GM12878 (cell line): Measurements from ENCODE around the gene RBM18. TPM values are rescaled to one million over a fixed set of nuclear protein-coding genes. Genes with fewer than 3 reads are reported as not detected.

Source experiments
- ATAC-seq: fragments of 200-7000 bp; cut with Tn5 transposase; 3 replicates; pipeline ENCODE4 v1.9.1; 2020; ENCODE audit warnings: mild to moderate bottlenecking, moderate library complexity
- BruUV-seq: library from RNA; stranded (reverse); fragments of 400-500 nt; replicated peaks from 2 replicates; lab custom pipeline; 2021; lab: Mats Ljungman, UMichigan
- CTCF ChIA-PET: fragments of 300-600 bp; sonication (Branson Sonifier 250); formaldehyde crosslinking; extraction: SDS; loops from one replicate; lab custom pipeline; 2021; ENCODE audit warnings: inconsistent platforms; lab: Yijun Ruan, JAX
- POLR2A ChIA-PET: fragments of 350-600 bp; formaldehyde crosslinking; extraction: SDS; loops from one replicate; lab custom pipeline; 2021; ENCODE audit warnings: inconsistent platforms; lab: Charles Lee
- RAD21 ChIA-PET: fragments of 300-600 bp; sonication (Branson Sonifier 250); formaldehyde crosslinking; loops from one replicate; lab custom pipeline; 2023; ENCODE audit warnings: antibody characterized with exemption; ENCODE audit not compliant: unreplicated experiment; lab: Charles Lee
- SMC1A ChIA-PET: fragments of 300-600 bp; sonication (Branson Sonifier 250); formaldehyde crosslinking; loops from one replicate; lab custom pipeline; 2023; ENCODE audit not compliant: unreplicated experiment, uncharacterized antibody; lab: Charles Lee
- DNase-seq: peaks from one replicate; pipeline ENCODE4 v3.0.0-alpha.2; 2011; ENCODE audit warnings: low read depth, low spot score
- FAIRE-seq: peaks from 3 replicates; lab custom pipeline; 2011; peaks lifted over from hg19 to GRCh38; lab: Jason Lieb, UNC
- H2AFZ ChIP-seq: 2 replicates; pipeline ENCODE4 v1.6.0; 2011; ENCODE audit warnings: low read depth, low read length, control low read depth; ENCODE audit not compliant: control insufficient read depth
- H3K27ac ChIP-seq: 2 replicates; pipeline ENCODE4 v1.5.1; 2011; ENCODE audit warnings: control low read depth; ENCODE audit not compliant: control insufficient read depth, insufficient read depth
- H3K27me3 ChIP-seq, 2 experiments: replicated peaks in 1 of 2; 2 replicates each; pipeline versions ENCODE4 v1.6.0 to v1.6.1; 2011; ENCODE audit warnings: low read length in 1 of 2; ENCODE audit not compliant: control insufficient read depth in 2 of 2, insufficient read depth in 2 of 2
- H3K36me3 ChIP-seq, 2 experiments: 2 replicates each; pipeline ENCODE4 v1.5.1; 2011; ENCODE audit warnings: low read length in 1 of 2; ENCODE audit not compliant: control insufficient read depth in 2 of 2, insufficient read depth in 2 of 2
- H3K4me1 ChIP-seq: 2 replicates; pipeline ENCODE4 v1.6.1; 2011; ENCODE audit warnings: mild to moderate bottlenecking, low read length, moderate library complexity, mixed read lengths; ENCODE audit not compliant: control insufficient read depth, insufficient read depth
- H3K4me2 ChIP-seq: 2 replicates; pipeline ENCODE4 v1.6.0; 2011; ENCODE audit warnings: control low read depth; ENCODE audit not compliant: control insufficient read depth, insufficient read depth
- H3K4me3 ChIP-seq: fragments of 200-600 bp; sonication (generic); 2 replicates; pipeline ENCODE4 v1.5.1; 2016
- H3K79me2 ChIP-seq: 2 replicates; pipeline ENCODE4 v1.6.0; 2011; ENCODE audit warnings: low read length; ENCODE audit not compliant: control insufficient read depth, insufficient read depth
- H3K9ac ChIP-seq: 2 replicates; pipeline ENCODE4 v1.8.0; 2011; ENCODE audit warnings: low read length, control low read depth, mixed read lengths; ENCODE audit not compliant: control insufficient read depth, insufficient read depth
- H3K9me3 ChIP-seq: replicated peaks from 3 replicates; pipeline ENCODE4 v1.5.1; 2011; ENCODE audit warnings: mild to moderate bottlenecking, low read length; ENCODE audit not compliant: control insufficient read depth, insufficient read depth
- H4K20me1 ChIP-seq: 2 replicates; pipeline ENCODE4 v1.6.0; 2011; ENCODE audit not compliant: control insufficient read depth, insufficient read depth
- BCLAF1 ChIP-seq: fragments of 450-650 bp; IDR thresholded peaks from 2 replicates; pipeline ENCODE4 v1.6.1; 2017; ENCODE audit warnings: antibody characterized with exemption, mild to moderate bottlenecking, moderate library complexity
- CBX3 ChIP-seq: fragments of 200-600 bp; sonication (generic); IDR thresholded peaks from 2 replicates; pipeline ENCODE4 v1.6.1; 2016; ENCODE audit warnings: low read depth, borderline replicate concordance
- CBX5 ChIP-seq: sonication (generic); IDR thresholded peaks from 2 replicates; pipeline ENCODE4 v1.6.1; 2016; ENCODE audit warnings: low read depth, moderate library complexity, mild to moderate bottlenecking, inconsistent platforms
- CHD1 ChIP-seq: IDR thresholded peaks from 2 replicates; pipeline ENCODE4 v1.6.1; 2012; ENCODE audit warnings: low read depth, low read length, improper control_type of control experiment
- CUX1 ChIP-seq: IDR thresholded peaks from 2 replicates; pipeline ENCODE4 v1.6.1; 2012; ENCODE audit warnings: improper control_type of control experiment, low read depth, low read length; ENCODE audit not compliant: insufficient replicate concordance
- ELK1 ChIP-seq: IDR thresholded peaks from 2 replicates; pipeline ENCODE4 v1.6.1; 2012; ENCODE audit warnings: low read depth, low read length, improper control_type of control experiment
- NFYB ChIP-seq: IDR thresholded peaks from 2 replicates; pipeline ENCODE4 v1.6.1; 2011; ENCODE audit warnings: low read depth, mild to moderate bottlenecking, low read length, improper control_type of control experiment, moderate library complexity; ENCODE audit not compliant: insufficient read depth
- NRF1 ChIP-seq: conservative IDR thresholded peaks from 2 replicates; pipeline ENCODE4 v1.6.1; 2011; ENCODE audit warnings: mild to moderate bottlenecking, low read depth, low read length, improper control_type of control experiment
- POLR2A ChIP-seq: IDR thresholded peaks from 2 replicates; pipeline ENCODE4 v1.6.1; 2011; ENCODE audit warnings: low read depth, mild to moderate bottlenecking, low read length
- RAD21 ChIP-seq: IDR thresholded peaks from 2 replicates; pipeline ENCODE4 v1.6.1; 2011; ENCODE audit warnings: mild to moderate bottlenecking, low read depth, low read length, moderate library complexity; ENCODE audit not compliant: insufficient read depth
- RAD51 ChIP-seq: fragments of 450-650 bp; IDR thresholded peaks from 2 replicates; pipeline ENCODE4 v1.6.1; 2016; ENCODE audit warnings: moderate library complexity, mild to moderate bottlenecking, inconsistent platforms
- TCF3 ChIP-seq: IDR thresholded peaks from 2 replicates; pipeline ENCODE4 v1.6.1; 2012; ENCODE audit warnings: low read depth, mild to moderate bottlenecking, low read length, borderline replicate concordance; ENCODE audit not compliant: insufficient read depth
- TCF7 ChIP-seq: IDR thresholded peaks from 2 replicates; pipeline ENCODE4 v1.6.1; 2014; ENCODE audit warnings: antibody characterized with exemption, borderline replicate concordance
- WGBS: methylation state at CpG from one replicate; pipeline ENCODE4 v1.1.6; 2016; ENCODE audit warnings: low lambda C conversion rate; ENCODE audit not compliant: insufficient replicate concordance, insufficient coverage; ENCODE audit errors: missing lambda C conversion rate; 5-methylcytosine and 5-hydroxymethylcytosine counted together
- in situ Hi-C: fragments of 300-500 bp; cut with MboI; formaldehyde crosslinking; loops from 9 replicates; pipeline ENCODE4 v1.14.3; 2018; ENCODE audit warnings: mixed read lengths
- intact Hi-C: fragments of 100-400 bp; cut with micrococcal nuclease; formaldehyde crosslinking; loops from one replicate; pipeline ENCODE4 v1.14.2; 2022; ENCODE audit not compliant: unreplicated experiment
- polyA plus RNA-seq, 11 experiments: library from polyadenylated mRNA; depleted of rRNA in 4 of 11; unstranded in 6 of 11; stranded (reverse) in 5 of 11; fragments of >200 nt; fragmentation: Nextera tagmentation in 4 of 11; fragmentation: Illumina TruSeq in 1 of 11; extraction: Ambion mirVana in 4 of 11; extraction: Trizol in 1 of 11; gene quantifications; 1 replicate in 1 of 11; 2 replicates in 10 of 11; pipeline versions ENCODE4 v1.2.1 to v1.2.3, GENCODE V29; 2011 to 2016; ENCODE audit warnings: inconsistent platforms in 2 of 11, missing spikeins in 2 of 11, low read depth in 1 of 11
- total RNA-seq, 4 experiments: library from RNA; depleted of rRNA in 3 of 4; stranded (reverse); fragments of >200 nt in 3 of 4; fragmentation: Illumina TruSeq in 1 of 4; extraction: Trizol in 1 of 4; gene quantifications; 2 replicates each; pipeline versions ENCODE4 v1.2.1 to v1.2.3, GENCODE V29; 2013 to 2021

RBM18 gene
- total and polyA plus RNA-seq, 10 of the 15 experiments (the other 5 are each of a cell fraction or from before 2014, with no cell fraction given), result 6.4 to 46.8 (median 30.4) TPM

GRCh38 chr9:122223435-122223834, 41.2 kb downstream of the RBM18 start:
- no peaks in the 10 kb centered on the region for H3K4me1 ChIP-seq
- H3K79me2 ChIP-seq, result no peaks in the 10 kb centered on the region
- ChIA-PET CTCF (no interaction called here), POLR2A (no interaction called here), SMC1A (no interaction called here), RAD21 (no interaction called here)
- no peaks in the 10 kb centered on the region; the same call in 2 of the 3 replicates for H3K9me3 ChIP-seq
- H3K4me2 ChIP-seq, result no peak overlapping the region
- no peaks in the 10 kb centered on the region for H4K20me1 ChIP-seq
- no peak for DNase-seq
- no peak overlapping the region for H3K9ac ChIP-seq
- no peak for FAIRE-seq
- no TSS peak for BruUV-seq
- H3K27ac ChIP-seq, result no peak overlapping the region
- H3K4me3 ChIP-seq, result no peak overlapping the region
- no peak overlapping the region for H2AFZ ChIP-seq
- in situ Hi-C loops, result no loop called here
- 57% methylated on average over 5 of the region's 5 CpGs for WGBS
- H3K36me3 ChIP-seq, result no peaks in the 10 kb centered on the region
- intact Hi-C loops, result no loop called here
- ATAC-seq, result no peak
- no peak for TF ChIP-seq TCF7
- no peak for TF ChIP-seq RAD51
- TF ChIP-seq POLR2A, result no peak
- TF ChIP-seq BCLAF1, result no peak
- no peak for TF ChIP-seq NFYB
- TF ChIP-seq CBX5, result no peak
- no peak for TF ChIP-seq NRF1
- no peak for TF ChIP-seq ELK1
- no peak for TF ChIP-seq CHD1
- TF ChIP-seq CBX3, result no peak
- TF ChIP-seq CUX1, result no peak
- no peak for TF ChIP-seq TCF3
- no peak for TF ChIP-seq RAD21
- TF ChIP-seq, all 136 proteins: peak for 0
- H3K27me3 ChIP-seq, result peaks cover 16 to 22% of the 10 kb centered on the region in 2 experiments
